Right kidney (tissue), 1 donor: ENCODE results near the gene ERC1.
A peak's percentile ranks its signal among the peaks of the same experiment; 100 is the strongest.
"Not testable (repeated sequence)": the region's sequence is repeated elsewhere in the genome, so short reads cannot be mapped to it uniquely, and the experiment has no call there.

Source experiments
- DNase-seq: peaks from one replicate; pipeline ENCODE4 v3.0.0-alpha.2; 2016

Gene ERC1

DNA sequence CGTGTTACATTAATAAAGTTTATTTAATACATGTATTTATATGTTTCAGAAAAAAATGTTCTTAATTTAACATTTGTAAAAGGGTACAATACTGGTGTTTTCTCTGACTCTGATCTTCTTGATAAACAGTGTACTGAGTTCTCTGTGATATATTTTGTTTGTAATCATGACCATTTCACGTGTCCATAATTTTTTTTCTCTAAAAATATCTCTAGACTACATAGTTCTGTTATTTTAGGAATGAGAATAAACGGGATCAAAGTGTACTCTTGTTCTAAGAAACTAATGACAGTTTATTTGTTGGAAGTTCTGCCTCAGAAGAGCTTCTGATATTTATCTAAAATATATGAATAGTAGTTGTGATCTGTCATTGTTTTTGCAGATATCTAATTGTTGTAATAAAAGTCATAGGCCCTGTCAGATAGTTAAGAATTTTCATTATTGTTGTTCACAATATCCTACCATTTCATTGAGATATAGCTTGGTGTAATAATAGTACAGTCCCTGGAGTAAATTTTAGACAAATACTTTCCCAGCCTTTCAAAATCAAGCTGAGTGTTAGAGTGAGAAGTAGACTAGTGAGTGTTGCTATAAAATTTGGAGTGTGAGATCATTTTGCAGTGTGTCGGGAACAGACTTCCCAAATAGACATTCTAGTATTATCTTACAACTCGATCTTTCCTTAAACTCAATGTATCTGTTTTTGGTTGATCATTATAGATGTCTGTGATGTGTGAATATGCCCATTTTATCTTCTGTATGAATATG is 86.2 kb downstream of the ERC1 start:
- no peak for DNase-seq

DNA sequence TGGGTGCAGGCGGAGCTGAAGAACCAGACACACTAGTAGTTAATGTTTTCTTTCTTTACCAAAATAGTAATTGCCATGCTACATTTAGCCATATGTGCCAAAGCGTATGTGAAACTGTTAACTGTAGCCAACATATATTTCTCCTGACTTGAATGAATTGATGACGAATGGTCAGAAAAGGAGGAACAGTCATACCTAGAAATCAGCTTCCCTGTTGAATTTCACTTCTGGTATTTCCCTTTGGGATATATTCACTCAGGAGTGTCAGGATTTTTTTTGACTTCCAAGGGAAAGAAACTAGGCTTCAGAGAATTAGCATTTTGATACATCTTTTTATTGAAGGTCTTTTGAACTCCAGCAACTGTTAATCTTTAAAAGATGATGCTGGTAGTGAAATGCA is 87.0 kb downstream of the ERC1 start:
- no peak for DNase-seq

DNA sequence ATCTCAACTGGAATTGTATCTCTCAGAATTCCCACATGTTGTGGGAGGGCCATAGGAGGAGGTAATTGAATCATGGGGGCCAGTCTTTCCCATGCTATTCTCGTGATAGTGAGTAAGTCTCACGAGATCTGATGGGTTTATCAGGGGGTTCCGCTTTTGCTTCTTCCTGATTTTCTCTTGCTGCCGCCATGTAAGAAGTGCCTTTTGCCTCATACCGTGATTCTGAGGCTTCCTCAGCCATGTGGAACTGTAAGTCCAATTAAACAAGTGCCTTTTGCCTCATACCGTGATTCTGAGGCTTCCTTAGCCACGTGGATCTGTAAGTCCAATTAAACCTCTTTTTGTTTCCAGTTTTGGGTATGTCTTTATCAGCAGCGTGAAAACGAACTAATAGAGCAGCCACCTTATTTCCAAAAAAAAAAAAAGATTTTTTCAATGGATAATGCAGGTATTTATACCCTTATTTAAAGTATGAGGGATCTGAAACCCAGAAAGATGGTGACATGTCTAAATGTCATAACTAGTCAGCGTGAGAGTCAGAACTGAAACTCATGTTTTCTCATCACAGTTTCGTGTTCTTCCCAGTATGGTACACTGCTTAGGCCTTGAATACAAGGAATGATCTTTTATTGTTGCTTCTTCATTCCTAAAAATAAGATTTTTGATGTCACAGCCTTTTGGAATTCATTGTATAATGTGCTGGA is 89.6 kb downstream of the ERC1 start:
- DNase-seq = no peak

DNA sequence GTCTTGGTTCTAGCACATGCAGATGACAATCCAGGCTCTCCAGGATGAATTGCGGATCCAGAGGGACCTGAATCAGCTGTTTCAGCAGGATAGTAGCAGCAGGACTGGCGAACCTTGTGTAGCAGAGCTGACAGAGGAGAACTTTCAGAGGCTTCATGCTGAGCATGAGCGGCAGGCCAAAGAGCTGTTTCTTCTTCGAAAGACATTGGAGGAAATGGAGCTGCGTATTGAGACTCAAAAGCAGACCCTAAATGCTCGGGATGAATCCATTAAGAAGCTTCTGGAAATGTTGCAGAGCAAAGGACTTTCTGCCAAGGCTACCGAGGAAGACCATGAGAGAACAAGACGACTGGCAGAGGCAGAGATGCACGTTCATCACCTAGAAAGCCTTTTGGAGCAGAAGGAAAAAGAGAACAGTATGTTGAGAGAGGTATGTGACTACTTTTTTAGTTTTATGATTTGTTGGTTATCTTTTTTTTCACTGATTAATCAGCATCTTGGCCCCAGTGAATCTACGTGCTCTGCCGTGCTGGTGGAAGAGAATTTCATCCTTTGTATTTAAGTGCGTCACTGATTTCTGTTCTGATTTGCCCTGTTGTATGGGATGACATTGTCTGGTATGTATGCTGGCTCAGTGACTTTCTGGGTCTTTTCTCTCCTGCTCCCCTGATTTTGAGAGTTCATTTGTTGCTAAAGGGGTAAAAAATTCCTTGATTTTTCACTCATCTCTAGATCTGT is 92.3 kb downstream of the ERC1 start:
- no peak for DNase-seq

DNA sequence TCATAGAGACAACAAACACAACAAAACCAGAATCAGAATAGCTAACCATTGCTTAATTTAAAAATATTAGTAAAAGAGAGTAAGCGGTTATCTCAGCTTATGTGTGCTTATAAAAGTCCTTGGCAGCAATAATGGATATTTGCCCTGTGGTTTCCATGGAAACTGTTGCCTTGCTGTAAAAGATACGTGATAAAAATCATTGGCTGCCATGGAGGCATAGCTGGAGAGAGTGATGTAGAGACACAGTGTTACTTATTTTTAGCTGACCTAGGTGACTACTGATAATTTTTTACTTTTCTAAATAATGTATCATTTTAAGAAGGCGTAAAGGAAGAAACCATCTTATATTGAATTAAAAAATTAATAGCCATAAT is 92.9 kb downstream of the ERC1 start:
- no peak for DNase-seq

DNA sequence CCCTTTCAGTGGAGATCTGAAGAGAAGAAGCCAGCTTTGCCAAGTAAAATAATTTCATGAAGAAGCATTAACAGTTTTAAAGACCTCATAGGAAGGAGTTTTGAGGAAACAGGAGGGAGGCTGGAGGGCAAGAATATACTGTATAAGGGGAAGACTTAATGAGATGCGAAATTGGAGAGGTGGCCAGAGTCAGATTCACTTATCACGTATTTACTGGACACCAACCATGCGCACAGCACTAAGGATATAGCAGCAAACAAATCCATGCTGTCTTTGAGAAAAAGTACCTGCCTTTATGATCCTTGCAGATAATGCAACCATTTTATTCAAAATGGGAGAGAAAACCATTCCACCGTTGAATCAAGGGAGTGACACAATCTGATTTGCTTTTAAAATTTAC is 100.3 kb downstream of the ERC1 start:
- no peak for DNase-seq

DNA sequence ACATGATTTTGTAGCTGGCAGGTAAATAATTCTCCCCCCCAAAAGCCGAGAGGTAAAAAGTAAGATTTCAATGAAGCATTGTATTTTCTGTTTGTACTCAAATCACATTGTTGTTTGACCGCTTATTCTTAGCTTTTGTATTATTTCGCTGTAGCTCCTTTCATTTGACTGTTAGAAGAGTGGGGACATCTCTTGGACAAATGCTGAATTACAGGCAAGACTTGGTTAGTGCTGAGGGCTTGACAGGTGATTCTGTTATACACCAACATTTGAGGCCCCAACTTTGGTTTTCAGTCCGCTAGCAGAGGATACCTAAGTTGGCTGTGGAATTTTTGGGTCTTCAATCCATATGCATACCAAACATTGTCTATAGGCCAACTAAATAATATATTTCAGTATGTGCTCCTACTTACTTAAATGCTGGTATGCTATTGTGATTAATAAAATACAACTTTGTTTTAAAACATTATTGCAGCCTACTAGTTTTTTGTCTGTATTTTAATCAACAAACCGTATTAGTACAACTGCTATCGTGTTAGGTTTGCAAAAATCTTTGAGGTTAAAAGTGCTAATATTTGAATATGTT is 102.2 kb downstream of the ERC1 start:
- peak; percentile 18 for DNase-seq

DNA sequence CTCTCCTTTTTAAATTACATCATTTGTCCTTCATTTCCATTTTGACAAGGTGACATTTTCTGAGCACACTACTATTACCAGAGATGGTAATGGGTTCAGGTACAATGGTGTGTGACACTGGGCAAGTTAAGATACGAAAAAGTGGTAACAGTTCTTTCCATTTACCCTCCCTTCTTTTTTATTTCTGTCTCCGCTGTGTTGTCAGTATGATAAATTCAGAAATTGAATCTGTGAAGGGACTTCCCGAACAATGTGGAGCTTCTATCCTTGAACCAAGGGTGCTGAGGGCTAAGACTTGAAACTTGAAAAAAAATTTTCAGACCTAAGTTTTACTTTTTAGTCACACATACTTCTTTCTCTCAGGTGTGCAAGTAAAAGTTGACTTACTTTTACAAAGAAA is 103.7 kb downstream of the ERC1 start:
- DNase-seq = no peak

DNA sequence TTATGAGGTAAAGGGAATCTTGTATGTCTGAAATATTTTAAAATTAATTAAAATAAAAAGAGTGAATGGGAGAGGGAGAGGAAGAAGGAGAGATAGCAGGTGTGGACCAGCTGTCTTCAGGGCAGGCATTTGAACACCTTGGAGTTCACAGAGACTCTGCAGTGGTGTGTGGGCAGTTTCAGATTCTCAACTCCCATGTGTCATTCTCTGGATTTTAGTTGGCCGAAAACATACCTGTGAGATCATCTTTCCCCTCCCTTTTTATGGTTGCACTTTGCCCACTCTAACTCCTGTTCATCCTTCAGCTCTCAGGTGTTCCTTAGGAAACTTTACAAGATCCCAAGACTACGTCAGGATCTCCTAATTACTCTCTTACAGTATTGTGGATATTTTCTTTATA is 108.1 kb downstream of the ERC1 start:
- no peak for DNase-seq

DNA sequence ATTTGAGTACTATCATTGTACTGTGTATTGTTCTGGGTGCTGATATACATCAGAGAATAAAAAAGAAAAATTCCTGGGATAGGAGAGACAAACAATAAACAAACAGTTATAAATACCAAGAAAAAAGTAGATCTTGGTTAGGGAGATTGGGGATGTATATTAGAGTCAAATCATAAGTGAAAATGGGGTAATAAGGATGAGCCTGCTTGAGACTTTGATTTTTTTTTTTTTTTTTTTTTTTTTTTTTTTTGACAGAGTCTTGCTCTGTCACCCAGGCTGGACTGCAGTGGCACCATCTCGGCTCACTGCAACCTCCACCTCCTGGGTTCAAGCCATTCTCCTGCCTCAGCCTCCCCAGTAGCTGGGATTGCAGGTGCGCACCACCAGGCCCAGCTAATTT is 108.6 kb downstream of the ERC1 start:
- DNase-seq = not testable (repeated sequence)

DNA sequence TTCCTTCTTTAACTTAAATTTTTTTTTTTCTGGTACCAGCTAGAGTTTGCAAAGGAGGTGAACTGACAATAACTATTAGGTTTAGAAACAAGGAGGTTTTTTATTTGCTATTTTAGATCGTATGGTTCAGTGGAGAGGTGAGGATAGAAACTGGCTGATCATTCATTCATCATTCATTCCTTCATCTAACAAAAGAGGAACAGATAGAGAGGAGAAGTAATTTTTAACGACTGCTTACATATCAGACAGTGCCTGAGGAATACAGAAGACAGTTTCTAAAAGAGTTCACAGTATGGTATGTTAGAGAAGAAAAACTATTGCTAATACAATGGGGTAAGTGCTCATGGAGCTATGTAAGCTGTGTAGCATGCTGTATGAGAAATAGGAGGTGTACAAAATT is 111.1 kb downstream of the ERC1 start:
- DNase-seq = no peak

DNA sequence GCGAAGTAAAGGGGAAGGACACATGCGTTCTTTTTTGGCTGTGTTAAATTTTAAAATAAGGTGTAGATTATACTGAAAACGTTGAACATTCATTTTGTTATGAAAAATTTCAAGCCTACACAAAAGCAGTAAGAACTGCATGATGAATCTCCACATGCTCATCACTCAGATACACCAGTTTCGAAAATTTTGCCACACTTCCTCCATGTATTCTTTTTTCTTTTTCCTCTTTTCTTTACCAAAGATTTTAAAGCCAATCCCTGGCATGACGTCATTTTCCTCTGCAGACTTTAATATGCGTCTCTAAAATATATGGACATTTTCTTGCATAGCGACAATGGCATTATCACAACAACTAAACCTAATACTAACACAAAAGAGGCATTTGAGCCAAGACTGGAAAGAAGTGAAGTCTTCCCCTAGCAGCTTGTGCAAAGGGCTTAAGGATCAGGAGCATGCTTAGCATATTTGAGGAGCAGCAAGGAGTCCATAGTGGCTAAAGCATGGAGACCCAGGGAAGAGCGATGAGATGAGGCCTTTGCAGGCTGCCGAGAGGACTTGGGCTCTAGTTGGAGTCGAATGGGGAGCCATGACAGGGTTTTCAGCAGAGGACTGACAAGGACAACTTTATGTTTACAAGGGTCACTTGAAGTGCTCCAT is 111.9 kb downstream of the ERC1 start:
- no peak for DNase-seq

DNA sequence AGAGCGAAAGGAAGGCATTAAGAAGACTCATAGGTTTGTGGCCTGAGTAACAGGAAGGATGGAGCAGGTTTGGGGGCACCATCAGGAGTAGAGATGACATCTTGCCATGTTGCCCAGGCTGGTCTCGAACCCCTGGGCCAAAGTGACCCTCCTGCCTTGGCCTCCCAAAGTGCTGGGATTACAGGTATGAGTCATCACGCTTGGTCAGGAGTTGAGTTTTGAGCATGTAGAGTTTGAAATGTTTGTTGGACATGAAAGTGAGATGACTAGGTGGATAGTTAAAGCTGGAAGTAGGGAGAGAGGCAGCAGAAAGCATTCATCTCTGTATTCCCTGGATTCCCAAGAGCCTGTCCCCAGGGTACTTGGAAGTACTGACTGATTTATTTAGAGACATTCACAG is 112.6 kb downstream of the ERC1 start:
- DNase-seq = no peak

DNA sequence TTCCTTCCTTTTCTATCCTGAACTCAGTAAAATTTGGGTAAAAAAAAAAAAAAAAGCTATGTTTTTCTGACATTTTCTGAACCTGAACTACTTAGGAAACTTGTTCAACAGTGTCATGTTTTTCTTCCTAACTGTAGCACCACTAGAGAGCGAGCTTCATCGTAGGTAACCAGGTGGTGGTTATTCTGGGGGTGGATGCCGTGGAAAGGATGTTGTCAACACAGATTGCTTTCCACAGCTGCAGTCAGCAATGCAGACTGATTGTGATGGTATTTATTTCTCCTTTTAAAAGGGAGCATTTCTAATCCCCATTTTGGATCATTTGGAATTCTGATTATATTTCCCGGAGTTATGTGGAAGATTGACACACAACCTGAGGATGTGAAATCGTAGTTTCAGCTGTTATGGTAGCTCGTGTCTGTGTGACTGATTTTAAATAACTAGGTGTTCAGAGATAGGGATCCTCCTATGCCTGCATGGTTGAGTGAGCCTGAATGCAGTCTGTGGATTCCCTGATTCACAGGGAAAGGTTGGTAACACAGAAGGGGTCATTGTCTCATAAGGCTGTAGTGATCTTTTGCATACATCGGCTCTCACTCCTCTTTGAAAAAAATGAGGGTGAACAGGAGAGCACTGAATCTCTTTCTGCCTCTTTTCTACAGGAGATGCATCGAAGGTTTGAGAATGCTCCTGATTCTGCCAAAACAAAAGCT is 113.2 kb downstream of the ERC1 start:
- DNase-seq = no peak

DNA sequence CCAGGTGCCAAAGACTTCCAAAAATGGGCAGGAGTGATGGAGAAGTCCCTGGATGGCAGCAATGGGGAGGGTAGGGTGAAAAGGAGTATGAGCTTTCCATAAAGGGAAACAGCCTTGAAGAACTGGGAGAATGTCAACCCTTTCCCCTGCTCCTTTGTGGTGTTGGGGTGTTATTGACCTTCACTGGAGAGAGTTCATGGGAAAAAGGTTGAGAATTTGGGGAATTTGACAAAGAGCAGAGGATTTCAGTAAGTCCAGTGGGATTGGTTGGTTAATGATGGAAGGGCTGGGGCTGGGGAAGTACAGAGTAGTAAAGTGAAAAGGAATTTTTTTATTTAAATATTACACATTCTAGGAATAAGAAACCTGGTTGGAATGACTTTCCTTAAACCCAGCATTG is 116.6 kb downstream of the ERC1 start:
- no peak for DNase-seq

DNA sequence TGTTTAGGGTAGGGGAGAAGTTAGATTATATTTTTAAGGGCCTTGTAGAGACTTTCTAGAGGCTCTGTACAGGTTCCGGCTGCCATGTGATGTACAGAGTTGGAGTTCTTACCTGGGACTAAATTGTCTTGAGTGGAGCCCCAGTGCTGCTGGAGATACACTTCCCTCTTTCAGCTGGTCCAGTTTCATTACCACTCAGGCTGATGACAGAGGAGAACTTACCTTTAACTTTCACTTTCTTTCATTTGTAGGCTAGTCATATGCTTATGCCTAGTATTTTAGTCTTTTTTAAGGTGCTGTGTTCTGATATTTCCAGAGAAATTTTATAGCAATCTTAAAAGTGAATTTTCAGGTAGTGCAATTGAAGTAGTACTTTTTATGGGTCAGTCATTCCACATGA is 117.3 kb downstream of the ERC1 start:
- DNase-seq = no peak

DNA sequence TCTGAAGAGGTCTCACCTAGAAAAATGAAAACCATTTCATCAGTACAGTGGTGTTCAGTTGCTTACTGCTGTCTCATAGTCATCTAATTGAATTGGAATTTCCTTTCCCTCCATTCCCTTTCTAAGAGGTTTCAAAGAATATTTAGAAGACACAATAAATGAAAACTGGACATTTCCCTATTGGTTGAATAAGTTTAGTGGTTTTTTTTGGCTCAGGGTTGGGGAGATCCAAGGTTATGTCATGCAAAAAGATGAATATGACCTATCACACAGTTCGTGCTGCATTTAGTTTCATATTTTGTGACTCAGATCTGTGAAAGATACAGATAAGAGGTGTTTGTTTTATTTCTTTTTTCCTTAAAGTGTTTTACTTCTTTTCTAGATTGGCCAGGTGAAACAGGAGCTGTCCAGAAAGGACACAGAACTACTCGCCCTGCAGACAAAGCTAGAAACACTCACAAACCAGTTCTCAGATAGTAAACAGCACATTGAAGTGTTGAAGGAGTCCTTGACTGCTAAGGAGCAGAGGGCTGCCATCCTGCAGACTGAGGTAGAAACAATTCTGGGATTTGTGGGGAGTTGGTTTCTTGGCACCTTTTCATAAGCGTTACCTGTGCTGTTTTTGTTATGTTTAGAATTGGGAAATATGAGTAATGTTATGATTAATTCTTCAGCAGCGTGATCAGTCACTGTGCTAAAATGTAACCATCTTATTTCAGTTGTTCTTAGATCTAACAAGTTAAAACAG is 124.6 kb downstream of the ERC1 start:
- no peak for DNase-seq

DNA sequence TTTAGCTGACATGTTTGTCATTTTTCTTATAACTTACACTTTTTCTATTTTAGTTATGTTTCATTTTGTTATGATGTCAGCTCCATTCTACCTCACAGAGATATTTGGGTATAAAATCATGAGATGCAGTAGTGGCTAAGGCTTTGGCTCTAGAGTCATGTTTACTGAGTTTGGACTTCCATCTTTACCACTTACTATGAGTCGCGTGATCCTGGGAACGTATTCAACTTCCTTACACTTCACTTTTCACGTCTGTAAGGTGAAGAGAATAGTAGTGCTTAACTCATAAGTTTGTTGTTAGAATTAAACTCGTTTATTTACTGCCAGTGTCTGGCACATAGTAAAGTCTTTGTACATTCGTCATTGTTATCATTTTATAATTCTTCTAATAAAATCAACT is 126.3 kb downstream of the ERC1 start:
- no peak for DNase-seq

DNA sequence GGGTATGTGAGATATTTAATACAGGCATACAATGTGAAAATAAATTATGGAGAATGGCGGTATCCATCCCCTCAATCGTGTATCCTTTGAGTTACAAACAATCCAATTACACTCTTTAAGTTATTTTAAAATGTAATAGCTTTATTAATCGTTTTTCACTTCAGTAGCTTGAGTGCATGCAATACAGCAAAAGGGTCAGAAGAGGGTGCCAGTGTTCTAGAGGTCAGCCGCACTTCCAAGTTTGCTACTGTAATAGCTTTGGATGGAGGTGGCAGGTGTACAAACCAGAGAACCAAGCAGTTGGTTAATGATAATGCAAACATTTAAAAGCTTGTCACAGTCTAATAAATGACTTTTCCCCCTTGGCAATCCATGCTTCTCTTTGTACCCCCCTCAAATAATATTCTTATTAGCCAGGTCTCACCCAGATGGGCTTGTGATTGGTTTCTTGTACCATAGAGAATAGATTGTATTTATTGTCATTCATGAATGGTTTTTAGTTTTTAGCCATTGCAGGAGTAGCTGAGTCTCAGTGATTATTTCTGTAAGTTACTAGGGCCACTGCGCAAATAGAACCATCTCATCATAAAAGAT is 127.0 kb downstream of the ERC1 start:
- DNase-seq = peak; percentile 35

DNA sequence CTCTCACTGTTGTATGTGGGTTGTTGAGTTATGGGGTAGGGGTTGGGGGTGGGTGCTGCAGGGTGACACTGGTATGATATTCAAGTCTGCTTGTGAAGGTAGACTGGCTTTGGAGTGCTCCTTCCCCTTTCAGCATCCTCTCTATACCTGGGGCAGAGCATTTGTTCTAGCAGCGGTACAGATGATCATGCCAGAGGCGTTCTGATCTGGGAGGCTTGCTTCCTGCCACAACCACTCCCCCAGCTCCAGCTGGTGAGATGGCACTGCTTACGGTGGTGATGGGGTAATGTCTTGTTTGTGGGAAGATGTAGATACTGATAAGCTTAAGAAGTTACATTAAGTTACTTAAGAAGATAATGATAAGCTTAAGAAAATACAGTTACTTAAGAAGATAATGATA is 131.8 kb downstream of the ERC1 start:
- DNase-seq = no peak

DNA sequence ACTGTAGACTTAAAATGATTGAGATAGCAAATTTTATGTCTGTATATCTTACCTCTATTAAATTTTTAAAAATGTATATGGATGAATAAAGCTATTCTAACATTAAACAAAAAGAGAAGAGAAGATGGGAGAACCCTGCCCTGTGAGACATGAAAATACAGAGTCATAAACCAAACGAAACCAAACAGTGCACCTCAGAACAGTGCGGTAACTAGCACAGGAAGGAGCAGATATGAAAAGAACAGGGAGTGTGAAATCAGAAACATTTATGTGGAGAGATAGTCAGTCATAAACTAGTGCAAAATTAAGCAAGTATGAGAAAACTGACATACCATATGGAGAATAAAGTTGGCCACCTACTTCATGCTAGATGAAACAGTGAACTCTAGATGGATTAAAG is 135.1 kb downstream of the ERC1 start:
- no peak for DNase-seq
